Esophagus muscularis mucosa (tissue), 4 donors: ENCODE results near the gene KIFAP3. TPM values are rescaled to one million over a fixed set of nuclear protein-coding genes. Genes with fewer than 3 reads are reported as not detected.
"Not testable (repeated sequence)": the region's sequence is repeated elsewhere in the genome, so short reads cannot be mapped to it uniquely, and the experiment has no call there.

Source experiments
- DNase-seq: peaks from one replicate; pipeline ENCODE4 v3.0.0-alpha.2; 2017; ENCODE audit errors: extremely low spot score
- H3K27ac ChIP-seq, 4 donors: fragments of 200-600 bp; sonication (generic); replicated peaks in 1 of 4; 1 replicate in 3 of 4; 2 replicates in 1 of 4; pipeline ENCODE4 v1.5.1; 2016 to 2019; ENCODE audit warnings: mild to moderate bottlenecking in 1 of 4
- H3K27me3 ChIP-seq, 4 donors: fragments of 200-600 bp; sonication (generic); one replicate each; pipeline versions ENCODE4 v1.5.1 to v1.6.0; 2016 to 2019
- H3K36me3 ChIP-seq, 4 donors: fragments of 200-600 bp; sonication (generic); one replicate each; pipeline ENCODE4 v1.5.1; 2016 to 2019
- H3K4me1 ChIP-seq, 4 donors: fragments of 200-600 bp; sonication (generic); one replicate each; pipeline ENCODE4 v1.5.1; 2016 to 2019
- H3K4me3 ChIP-seq, 4 donors: fragments of 200-600 bp; sonication (generic); 1 replicate in 2 of 4; 2 replicates in 2 of 4; pipeline ENCODE4 v1.5.1; 2016 to 2019; ENCODE audit warnings: mild to moderate bottlenecking in 4 of 4, moderate library complexity in 1 of 4
- H3K9me3 ChIP-seq, 4 donors: fragments of 200-600 bp; sonication (generic); 1 replicate in 3 of 4; 2 replicates in 1 of 4; pipeline ENCODE4 v1.5.1; 2016 to 2019
- EP300 ChIP-seq: sonication (generic); formaldehyde crosslinking; IDR thresholded peaks from one replicate; pipeline ENCODE4 v1.6.1; 2017; ENCODE audit warnings: antibody characterized with exemption
- POLR2A ChIP-seq: fragments of 450-650 bp; IDR thresholded peaks from one replicate; pipeline ENCODE4 v1.6.1; 2017; ENCODE audit warnings: antibody characterized with exemption, moderate library complexity, mild to moderate bottlenecking, low read depth
- POLR2AphosphoS5 ChIP-seq, 2 donors: sonication (generic); formaldehyde crosslinking; IDR thresholded peaks; one replicate each; pipeline ENCODE4 v1.6.1; 2017; ENCODE audit warnings: antibody characterized with exemption in 2 of 2
- WGBS: methylation state at CpG from one replicate; pipeline ENCODE4 v1.1.5; 2018; 5-methylcytosine and 5-hydroxymethylcytosine counted together
- intact Hi-C: fragments of 100-400 bp; cut with DNase I; formaldehyde crosslinking; loops from one replicate; pipeline ENCODE4 v1.15.1; 2023
- total RNA-seq, 4 donors: library from RNA; depleted of rRNA; stranded (reverse); fragments of >200 nt; gene quantifications; one replicate each; pipeline versions ENCODE4 v1.1.0 to v1.2.1, GENCODE V29; 2016
- TF ChIP-seq, protein P1 (sequence below), 3 experiments: fragments of 200-600 bp in 2 of 3; fragments of 450-650 bp in 1 of 3; sonication (generic) in 2 of 3; IDR thresholded peaks; one replicate each; pipeline ENCODE4 v1.5.1; 2017 to 2019; ENCODE audit warnings: antibody characterized with exemption in 3 of 3, mild to moderate bottlenecking in 2 of 3, moderate library complexity in 1 of 3

Gene KIFAP3
- total RNA-seq, 4 donors from 2014 or later, result 23.9 to 35.9 (median 30.0) TPM

DNA sequence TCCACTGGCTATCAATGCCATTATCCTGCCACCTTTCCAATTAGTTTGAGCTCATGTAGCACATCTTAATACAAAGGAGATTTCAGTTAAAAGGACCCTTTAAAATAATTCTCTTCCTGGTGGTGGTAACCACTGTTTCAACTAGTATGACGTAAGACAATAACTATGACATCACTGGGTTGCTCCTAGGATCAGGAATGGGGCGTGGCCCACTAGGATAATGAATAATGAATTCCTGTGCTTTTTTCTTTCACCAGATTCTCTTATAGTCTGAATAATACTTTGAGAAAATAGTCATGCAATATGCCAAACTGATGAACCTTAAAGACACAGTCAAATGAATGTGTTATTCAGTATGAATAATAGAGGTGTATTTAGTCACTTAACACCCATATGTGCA is 10.6 kb upstream of the KIFAP3 start:
- DNase-seq, result no peak
- TF ChIP-seq, protein P1, sequence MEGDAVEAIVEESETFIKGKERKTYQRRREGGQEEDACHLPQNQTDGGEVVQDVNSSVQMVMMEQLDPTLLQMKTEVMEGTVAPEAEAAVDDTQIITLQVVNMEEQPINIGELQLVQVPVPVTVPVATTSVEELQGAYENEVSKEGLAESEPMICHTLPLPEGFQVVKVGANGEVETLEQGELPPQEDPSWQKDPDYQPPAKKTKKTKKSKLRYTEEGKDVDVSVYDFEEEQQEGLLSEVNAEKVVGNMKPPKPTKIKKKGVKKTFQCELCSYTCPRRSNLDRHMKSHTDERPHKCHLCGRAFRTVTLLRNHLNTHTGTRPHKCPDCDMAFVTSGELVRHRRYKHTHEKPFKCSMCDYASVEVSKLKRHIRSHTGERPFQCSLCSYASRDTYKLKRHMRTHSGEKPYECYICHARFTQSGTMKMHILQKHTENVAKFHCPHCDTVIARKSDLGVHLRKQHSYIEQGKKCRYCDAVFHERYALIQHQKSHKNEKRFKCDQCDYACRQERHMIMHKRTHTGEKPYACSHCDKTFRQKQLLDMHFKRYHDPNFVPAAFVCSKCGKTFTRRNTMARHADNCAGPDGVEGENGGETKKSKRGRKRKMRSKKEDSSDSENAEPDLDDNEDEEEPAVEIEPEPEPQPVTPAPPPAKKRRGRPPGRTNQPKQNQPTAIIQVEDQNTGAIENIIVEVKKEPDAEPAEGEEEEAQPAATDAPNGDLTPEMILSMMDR (IDR thresholded peaks at IDR 0.05), result no peak
- no peak for TF ChIP-seq POLR2A
- TF ChIP-seq POLR2AphosphoS5 (IDR thresholded peaks at IDR 0.05), result no peak
- H3K27me3 ChIP-seq, result no peaks in the 10 kb centered on the region
- H3K4me3 ChIP-seq, result no peak overlapping the region
- no peaks in the 10 kb centered on the region for H3K9me3 ChIP-seq
- intact Hi-C loops, result no loop called here
- no peaks in the 10 kb centered on the region for H3K4me1 ChIP-seq
- 79% methylated on average over 2 of the region's 2 CpGs for WGBS
- H3K27ac ChIP-seq, result no peak overlapping the region
- no peaks in the 10 kb centered on the region for H3K36me3 ChIP-seq

DNA sequence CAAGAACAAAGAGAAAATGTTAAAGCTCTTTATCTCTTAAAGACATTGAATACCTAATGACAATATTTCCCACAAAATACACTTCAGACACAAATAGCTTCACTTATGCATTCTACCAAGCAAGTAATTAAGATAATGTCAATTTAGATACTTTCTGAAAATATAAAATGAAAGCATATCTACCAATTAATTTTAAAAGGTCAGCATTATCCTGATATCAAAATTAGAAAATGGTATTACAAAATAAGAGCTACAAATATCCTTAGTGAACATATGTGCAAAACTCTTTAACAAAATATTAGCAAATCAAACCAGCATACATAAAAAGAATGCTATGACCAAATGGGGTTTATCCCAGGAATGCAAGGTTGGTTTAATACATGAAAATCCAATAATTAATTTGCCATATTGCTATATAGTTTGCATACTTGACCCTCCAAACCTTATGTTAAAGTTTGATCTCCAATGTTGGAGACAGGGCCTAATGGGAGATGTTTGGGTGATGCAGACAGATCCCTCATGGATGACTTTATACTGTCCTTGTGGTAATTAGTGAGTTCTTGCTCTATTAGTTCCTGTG is 4.2 kb upstream of the KIFAP3 start:
- DNase-seq, result no peak
- Histone ChIP-seq H3K36me3 (no peaks in the 10 kb centered on the region), H3K4me1 (peaks cover 6 to 11% (median 10%) of the 10 kb centered on the region in 4 donors), H3K27ac (no peak overlapping the region), H3K27me3 (no peaks in the 10 kb centered on the region), H3K4me3 (no peak overlapping the region), H3K9me3 (peaks cover 0 to 7% (median 3%) of the 10 kb centered on the region in 4 donors)
- TF ChIP-seq POLR2AphosphoS5 (IDR thresholded peaks at IDR 0.05) (no peak), POLR2A (no peak), EP300 (no peak)
- TF ChIP-seq, protein P1 (IDR thresholded peaks at IDR 0.05), result no peak
- intact Hi-C loops, result no loop called here

GRCh38 chr1:170077926-170078325 is 3.4 kb upstream of the KIFAP3 start:
- Histone ChIP-seq H3K4me3 (no peak overlapping the region), H3K4me1 (peaks cover 11 to 18% (median 17%) of the 10 kb centered on the region in 4 donors), H3K27ac (no peak overlapping the region), H3K9me3 (peaks cover 0 to 7% (median 3%) of the 10 kb centered on the region in 4 donors), H3K27me3 (no peaks in the 10 kb centered on the region), H3K36me3 (no peaks in the 10 kb centered on the region)
- TF ChIP-seq POLR2AphosphoS5 (IDR thresholded peaks at IDR 0.05) (no peak), EP300 (no peak), POLR2A (no peak)
- TF ChIP-seq, protein P1 (IDR thresholded peaks at IDR 0.05), result no peak
- 97% methylated on average over 1 of the region's 1 CpG for WGBS
- no peak for DNase-seq
- intact Hi-C loops, result no loop called here

- intact Hi-C loops, DNase-seq, H3K36me3 ChIP-seq, H3K9me3 ChIP-seq, H3K4me3 ChIP-seq, H3K27me3 ChIP-seq, H3K27ac ChIP-seq: not testable (repeated sequence)
- H3K4me1 ChIP-seq, result peaks cover 11 to 28% (median 25%) of the 10 kb centered on the region in 4 donors
- 79% methylated on average over 5 of the region's 5 CpGs for WGBS
These were observed 2.5 kb upstream of the KIFAP3 start for GRCh38 chr1:170076952-170077351.

DNA sequence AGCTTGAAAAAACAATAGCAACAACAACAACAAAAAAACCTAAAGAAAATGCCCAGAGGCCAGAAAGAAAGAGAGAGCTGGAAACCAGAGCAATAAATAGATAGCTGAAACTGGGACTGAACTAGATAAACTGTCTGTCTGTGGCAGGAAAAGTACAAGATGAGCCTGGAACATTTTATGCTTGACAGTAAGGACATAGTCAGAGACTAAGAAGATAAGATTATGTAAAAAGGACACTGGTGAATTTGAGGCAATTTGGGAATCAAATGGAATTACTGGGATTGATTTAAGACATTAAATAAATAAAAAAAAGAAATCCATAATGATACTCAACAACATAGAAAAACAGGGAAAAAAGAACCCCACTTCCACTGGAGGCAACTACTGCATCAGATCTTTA is 1.7 kb upstream of the KIFAP3 start:
- intact Hi-C loops, result no loop called here
- no peak for DNase-seq
- Histone ChIP-seq H3K36me3 (no peaks in the 10 kb centered on the region), H3K4me1 (peaks cover 11 to 33% (median 25%) of the 10 kb centered on the region in 4 donors), H3K9me3 (peaks cover 0 to 7% (median 3%) of the 10 kb centered on the region in 4 donors), H3K4me3 (no peak overlapping the region), H3K27me3 (no peaks in the 10 kb centered on the region), H3K27ac (no peak overlapping the region)
- TF ChIP-seq POLR2AphosphoS5 (IDR thresholded peaks at IDR 0.05) (no peak), POLR2A (no peak), EP300 (no peak)
- TF ChIP-seq, protein P1 (IDR thresholded peaks at IDR 0.05), result no peak
